GM18858 (cell line): ENCODE results near the gene IL15RA.

Experiments
- ATAC-seq: cut with Tn5 transposase; IDR thresholded peaks from one replicate; pipeline ENCODE4 v1.9.1; 2021; ENCODE audit not compliant: unreplicated experiment

Gene IL15RA

DNA sequence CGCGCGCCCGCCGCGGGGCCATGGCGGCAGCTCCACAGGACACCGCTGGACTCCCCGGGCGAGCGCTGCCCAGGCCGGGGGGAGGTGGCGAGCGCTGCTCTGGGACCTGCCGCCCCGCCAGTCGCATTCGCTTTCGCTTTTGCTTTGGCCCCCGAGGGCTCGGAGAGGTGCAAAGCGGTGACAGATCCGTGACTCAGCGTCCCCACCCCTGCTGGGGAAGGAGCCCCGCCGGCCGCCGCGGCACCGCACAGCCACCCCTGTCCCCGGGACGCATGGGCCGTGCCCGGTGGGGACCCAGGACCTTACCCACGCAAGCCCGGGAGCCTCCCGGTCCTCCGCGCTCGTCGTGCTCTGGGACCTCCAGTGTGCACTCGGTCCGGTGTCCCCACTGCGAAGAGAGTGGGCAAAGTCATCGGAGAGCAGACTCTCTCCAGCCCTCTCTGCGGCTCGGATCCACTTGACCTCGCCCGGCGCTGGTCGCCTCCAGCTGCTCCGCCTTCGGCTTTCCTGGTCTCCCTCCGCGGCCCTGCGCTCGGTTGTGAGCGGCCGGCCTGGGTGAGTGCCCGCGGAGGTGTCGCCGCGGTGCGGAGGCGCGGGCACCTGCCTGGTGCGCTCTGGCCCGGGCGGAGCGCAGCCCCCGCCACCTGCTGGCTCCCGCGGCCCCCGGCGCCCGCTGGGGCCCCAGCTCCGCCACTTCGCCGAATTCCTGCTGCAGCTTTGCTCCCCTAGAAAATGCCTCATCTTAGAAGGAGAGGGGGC, at the start of gene IL15RA:
Gene IL15RA (minus strand): TSS at position 73 of the 759 bp plus-strand sequence. CDS start 51 bp downstream, at position 22.
- ATAC-seq: peak; percentile 32

DNA sequence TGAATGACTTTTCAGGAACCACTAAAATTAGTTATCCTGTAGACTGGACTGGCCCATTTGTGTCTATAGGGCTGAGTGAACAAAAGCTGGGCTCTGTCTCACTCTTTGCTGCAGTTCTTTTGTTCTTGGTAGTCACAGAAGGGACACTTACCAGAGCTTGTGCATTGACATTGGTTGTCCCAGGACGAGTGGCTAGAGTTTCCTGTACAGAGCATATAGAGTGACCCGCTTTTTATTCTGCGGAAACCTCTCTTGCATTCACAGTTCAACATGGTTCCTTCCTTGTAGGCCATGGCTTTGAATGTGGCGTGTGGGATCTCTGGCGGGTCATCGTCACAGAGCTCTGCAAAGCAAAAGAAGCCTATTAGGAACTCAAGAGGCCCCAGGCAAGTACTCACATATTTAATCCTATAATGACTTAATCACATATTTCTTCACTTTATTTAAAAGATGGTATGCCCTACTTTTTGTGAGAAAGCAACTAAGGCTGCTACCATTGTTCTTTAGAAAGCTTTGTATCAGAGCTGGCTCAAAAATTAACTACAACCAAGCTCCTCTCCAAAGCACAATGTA, 48.4 kb upstream of the IL15RA start:
- no peak for ATAC-seq

GRCh38 chr10:6024334-6024682, 47.0 kb upstream of the IL15RA start:
- no peak for ATAC-seq

DNA sequence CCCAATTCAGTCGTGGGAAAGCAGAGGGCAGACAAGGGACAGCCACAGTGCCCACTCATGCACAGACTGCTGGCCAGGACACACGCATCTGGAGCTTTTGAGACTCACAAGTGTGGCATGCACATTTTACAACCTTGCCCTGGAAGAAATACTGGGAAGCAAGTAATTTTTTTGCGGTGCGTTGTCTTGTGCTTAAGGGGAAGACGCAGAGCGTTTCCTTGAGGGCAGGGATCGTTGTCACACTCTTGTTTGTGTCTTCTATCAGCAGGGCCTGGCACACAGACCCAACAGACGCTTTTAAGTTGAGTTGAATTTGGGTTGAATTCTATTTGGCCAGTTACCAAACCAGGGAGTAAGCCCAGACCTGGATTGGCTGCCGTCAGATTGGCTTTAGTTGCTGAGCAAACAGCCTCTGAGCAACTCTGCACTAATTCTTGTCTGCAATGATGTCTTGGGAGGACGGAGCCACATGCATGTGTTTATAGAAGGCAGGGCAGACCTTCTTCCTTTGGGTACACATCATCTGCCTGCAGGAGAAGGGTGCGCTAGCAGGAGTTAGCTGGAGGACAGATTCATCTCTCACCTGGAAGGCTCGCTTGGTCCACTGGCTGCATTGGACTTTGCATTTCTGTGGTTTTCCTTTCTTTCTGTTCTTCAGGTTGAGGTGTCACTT, 46.5 kb upstream of the IL15RA start:
- no peak for ATAC-seq

GRCh38 chr10:6022660-6023059, 45.3 kb upstream of the IL15RA start:
- no peak for ATAC-seq

GRCh38 chr10:6020826-6021225, 43.5 kb upstream of the IL15RA start:
- no peak for ATAC-seq

- no peak for ATAC-seq
Observed at GRCh38 chr10:6019796-6020195, 42.5 kb upstream of the IL15RA start.

GRCh38 chr10:6019010-6019782, 41.9 kb upstream of the IL15RA start:
- no peak for ATAC-seq

DNA sequence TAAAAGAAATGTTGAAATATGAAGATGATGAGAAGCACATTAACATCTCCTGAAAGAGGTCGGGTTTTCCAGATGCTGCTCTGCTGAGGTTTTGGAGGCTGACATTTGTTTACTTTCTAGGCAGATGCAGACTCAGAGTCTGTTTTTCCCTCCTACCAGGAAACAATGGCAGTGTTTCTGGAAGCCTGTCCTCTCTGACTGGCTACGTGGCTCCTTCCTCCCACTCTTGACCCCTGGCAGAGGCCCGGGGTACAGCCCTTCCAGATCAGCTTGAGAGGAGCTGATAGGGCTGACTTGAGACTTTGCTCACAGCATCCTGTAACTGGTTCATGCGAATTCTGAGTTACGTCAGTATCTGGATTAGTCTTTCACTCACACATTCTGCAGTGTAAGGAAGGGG, 41.1 kb upstream of the IL15RA start:
- ATAC-seq: no peak

- ATAC-seq: no peak
Observed at GRCh38 chr10:6017781-6018354, 40.5 kb upstream of the IL15RA start.

DNA sequence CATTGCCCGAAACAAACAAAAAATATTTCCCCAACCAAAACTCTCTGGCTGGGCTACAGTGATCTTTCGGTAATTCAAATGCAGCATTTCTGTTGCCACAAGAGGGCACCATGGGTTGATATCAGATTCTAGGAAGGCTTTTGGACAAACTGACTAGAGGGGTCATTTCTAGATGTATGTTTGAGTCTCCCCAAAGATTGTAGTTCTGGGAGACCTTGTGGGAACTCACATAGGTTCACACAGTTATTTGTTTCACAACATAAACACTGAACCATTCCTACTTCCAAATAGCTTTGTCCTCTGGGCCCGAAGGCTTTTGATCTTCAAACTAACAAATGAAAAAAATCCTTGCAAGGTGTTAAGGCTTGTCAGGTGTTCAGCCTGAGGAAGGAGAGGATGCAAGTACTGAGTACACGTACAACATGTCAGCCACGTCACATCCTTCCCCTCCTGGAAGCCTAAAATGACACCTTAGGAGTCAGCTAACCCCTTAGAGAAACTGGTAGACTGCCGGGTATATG, 37.0 kb upstream of the IL15RA start:
- peak; percentile 47 for ATAC-seq

GRCh38 chr10:6013413-6014192, 36.3 kb upstream of the IL15RA start:
- no peak for ATAC-seq

DNA sequence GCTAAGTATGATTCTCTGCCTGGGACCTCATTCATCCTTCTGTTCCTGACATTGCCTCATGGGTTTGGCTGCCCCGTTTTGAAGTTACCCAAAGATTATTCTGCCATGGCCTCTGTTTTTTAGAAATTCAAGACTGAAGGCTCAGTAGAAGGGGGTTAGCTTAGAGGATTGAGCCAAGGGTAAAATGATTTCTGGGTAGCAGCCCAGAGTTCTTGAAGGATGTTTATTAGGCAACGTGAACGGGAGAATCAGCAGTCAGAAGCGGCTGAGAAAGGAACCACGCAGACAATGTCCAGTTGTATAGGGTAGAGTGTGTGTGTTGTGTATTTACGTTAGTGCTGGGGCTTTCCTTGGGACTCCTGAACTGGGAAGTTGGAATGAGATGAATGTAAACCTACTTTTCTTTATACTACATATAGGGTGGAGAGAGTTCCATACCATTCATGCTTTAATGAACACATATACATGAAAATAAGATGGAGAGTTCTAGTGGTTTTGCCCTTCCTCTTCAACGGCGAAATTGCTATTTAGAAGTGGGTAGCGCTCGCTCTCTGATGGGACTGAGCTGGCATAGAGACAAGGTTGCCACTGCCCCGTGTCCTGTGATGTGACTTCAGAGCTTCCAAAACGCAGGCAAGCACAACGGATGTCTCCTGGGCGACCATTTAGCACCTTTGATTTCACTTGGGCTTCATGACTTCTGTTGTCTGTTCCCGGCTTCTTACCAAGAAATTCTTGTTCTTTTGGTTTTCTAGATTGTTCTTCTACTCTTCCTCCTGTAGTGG, 35.0 kb upstream of the IL15RA start:
- no peak for ATAC-seq

DNA sequence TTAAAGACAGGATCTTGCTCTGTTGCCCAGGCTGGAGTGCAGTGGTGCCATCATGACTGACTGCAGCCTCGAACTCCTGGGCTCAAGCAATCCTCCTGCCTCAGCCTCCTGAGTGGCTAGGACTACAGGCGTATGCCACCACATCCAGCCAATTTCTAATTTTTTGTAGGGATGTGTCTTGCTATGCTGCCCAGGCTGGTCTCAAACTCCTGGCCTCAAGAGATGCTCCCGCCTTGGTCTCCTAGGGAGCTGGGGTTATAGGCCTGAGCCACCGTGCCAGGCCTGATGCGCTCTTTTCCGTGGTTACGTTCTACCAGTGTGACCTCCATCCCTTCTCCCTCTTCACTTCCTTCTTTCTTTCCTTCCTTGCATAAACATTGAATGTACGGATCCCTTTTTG, 34.2 kb upstream of the IL15RA start:
- ATAC-seq: no peak

- no peak for ATAC-seq
Observed at GRCh38 chr10:6010569-6010968, 33.2 kb upstream of the IL15RA start.

- no peak for ATAC-seq
Observed at GRCh38 chr10:6009961-6010360, 32.6 kb upstream of the IL15RA start.

GRCh38 chr10:6009150-6009549, 31.8 kb upstream of the IL15RA start:
- ATAC-seq: no peak

DNA sequence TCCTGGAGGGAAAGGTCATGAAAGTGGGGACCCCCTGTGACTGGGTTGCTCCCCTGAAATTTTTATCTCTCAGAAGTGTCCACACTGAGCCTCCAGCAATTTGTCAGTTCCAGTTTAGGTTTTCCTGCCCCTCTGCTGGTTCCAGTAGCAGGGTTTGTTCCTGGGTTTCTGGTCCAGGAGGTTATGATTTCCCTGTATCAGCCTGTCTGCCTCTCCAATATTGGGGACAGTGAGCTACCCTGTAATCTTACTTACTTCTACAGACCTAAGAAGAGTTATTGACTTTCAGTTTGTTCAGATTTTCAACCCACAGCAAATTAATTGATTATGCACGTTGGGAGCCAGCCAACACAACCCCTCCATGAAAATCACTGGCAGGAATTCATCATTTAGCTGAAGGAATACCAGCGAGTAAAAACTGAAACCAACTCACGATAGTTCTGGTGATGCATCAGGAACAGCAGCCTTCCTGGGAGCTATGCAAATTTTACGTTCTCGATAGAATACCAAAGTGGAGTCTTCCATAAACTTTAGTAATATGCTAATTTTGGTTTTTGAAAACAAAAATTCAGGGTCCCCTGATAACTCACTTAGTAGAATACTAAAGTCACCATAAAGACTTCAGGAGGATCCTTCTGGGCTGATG, 31.3 kb upstream of the IL15RA start:
- no peak for ATAC-seq

GRCh38 chr10:6006991-6007390, 29.6 kb upstream of the IL15RA start:
- no peak for ATAC-seq
